Psoas muscle (tissue), 8 donors: Measurements from ENCODE around the gene OR10G2. TPM values are rescaled to one million over a fixed set of nuclear protein-coding genes. Genes with fewer than 3 reads are reported as not detected.
"Not testable (repeated sequence)": the region's sequence is repeated elsewhere in the genome, so short reads cannot be mapped to it uniquely, and the experiment has no call there.

Experiments
- ATAC-seq, 4 donors: fragments of 200-7000 bp; cut with Tn5 transposase; one replicate each; pipeline ENCODE4 v1.9.1; 2020; ENCODE audit warnings: moderate library complexity in 3 of 4, mild to moderate bottlenecking in 2 of 4
- DNase-seq, 2 donors: peaks; one replicate each; pipeline ENCODE4 v3.0.0-alpha.2; 2020
- H3K27ac ChIP-seq: fragments of 200-600 bp; one replicate; pipeline ENCODE4 v1.8.0; 2022
- H3K27me3 ChIP-seq, 3 donors: fragments of 200-600 bp in 1 of 3; one replicate each; pipeline versions ENCODE4 v1.6.1 to v1.8.0; 2013 to 2022; ENCODE audit warnings: low read length in 2 of 3, mild to moderate bottlenecking in 2 of 3, moderate library complexity in 1 of 3; ENCODE audit not compliant: insufficient read depth in 3 of 3
- H3K36me3 ChIP-seq, 2 donors: fragments of 200-600 bp in 1 of 2; one replicate each; pipeline versions ENCODE4 v1.6.1 to v1.8.0; 2013 to 2022; ENCODE audit warnings: low read depth in 1 of 2, mild to moderate bottlenecking in 1 of 2, moderate library complexity in 1 of 2; ENCODE audit not compliant: insufficient read depth in 1 of 2
- H3K4me1 ChIP-seq: fragments of 200-600 bp; one replicate; pipeline ENCODE4 v1.8.0; 2022
- H3K4me3 ChIP-seq: fragments of 200-600 bp; one replicate; pipeline ENCODE4 v1.8.0; 2022; ENCODE audit warnings: mild to moderate bottlenecking
- H3K9me3 ChIP-seq: fragments of 200-600 bp; one replicate; pipeline ENCODE4 v1.8.0; 2022
- CTCF ChIP-seq: fragments of 200-600 bp; IDR thresholded peaks from one replicate; pipeline ENCODE4 v1.8.0; 2022; ENCODE audit warnings: antibody characterized with exemption
- WGBS, 3 donors: extraction: QIAGEN DNeasy Blood & Tissue Kit; methylation state at CpG; one replicate each; pipeline versions ENCODE4 v1.1.6 to v1.1.7; 2013; 5-methylcytosine and 5-hydroxymethylcytosine counted together
- intact Hi-C, 2 donors: fragments of 100-400 bp; cut with DNase I; formaldehyde crosslinking; loops; one replicate each; pipeline versions ENCODE4 v1.11.0 to v1.14.2; 2022
- polyA plus RNA-seq, 3 donors: library from polyadenylated mRNA; stranded (reverse); fragments of 200-250 nt; gene quantifications; one replicate each; pipeline ENCODE4 v1.2.3, GENCODE V29; 2013
- total RNA-seq, 4 donors: library from RNA; stranded (reverse); fragmentation: NEBNext Ultra II Directional in 2 of 4; extraction: Animal tissue kit (Norgen Biotek cat#: 25700) in 2 of 4; gene quantifications; one replicate each; pipeline versions ENCODE4 v1.2.1 to v1.2.4, GENCODE V29; 2021 to 2023
- donor health status: healthy with polysubstance abuse.
- donor health status: DM: no; HTN: no; CAD: no; lungs with moderate emphysema.
- donor health status: Bipolar disorder and iron deficiency.
- donor health status: healthy.
- donor health status: DM: yes; HTN: yes; CAD: no.
- donor health status: DM: no; HTN: no; CAD: no.
- donor health status: DM: no; HTN: no; CAD: no.
- donor health status: DM: yes; HTN: yes; CAD: no.

Gene OR10G2
- total and polyA plus RNA-seq, 7 donors = not detected

GRCh38 chr14:21631084-21631483 lies 3.7 kb downstream of the OR10G2 start:
- intact Hi-C loops = no loop called here
- no peak for TF ChIP-seq CTCF
- H3K4me3 ChIP-seq = no peak overlapping the region
- H3K4me1 ChIP-seq = no peaks in the 10 kb centered on the region
- no peaks in the 10 kb centered on the region for H3K27me3 ChIP-seq
- no peaks in the 10 kb centered on the region for H3K36me3 ChIP-seq
- WGBS, 3 donors = 26 to 58% (median 27%) methylated on average over 3 of the region's 3 CpGs
- H3K27ac ChIP-seq = no peak overlapping the region
- no peak for DNase-seq
- ATAC-seq = no peak
- no peaks in the 10 kb centered on the region for H3K9me3 ChIP-seq

- H3K27me3 ChIP-seq, H3K36me3 ChIP-seq, DNase-seq, intact Hi-C loops, ATAC-seq, H3K4me1 ChIP-seq, H3K4me3 ChIP-seq, H3K9me3 ChIP-seq, H3K27ac ChIP-seq: not testable (repeated sequence)
- WGBS, 3 donors = 91 to 99% (median 97%) methylated on average over 1 of the region's 1 CpG
These were observed 4.2 kb downstream of the OR10G2 start for GRCh38 chr14:21630503-21630902.

- no peak for DNase-seq
- ATAC-seq = no peak
- Histone ChIP-seq H3K4me1 (no peaks in the 10 kb centered on the region), H3K36me3 (no peaks in the 10 kb centered on the region), H3K27ac (no peak overlapping the region), H3K9me3 (no peaks in the 10 kb centered on the region), H3K27me3 (no peaks in the 10 kb centered on the region), H3K4me3 (no peak overlapping the region)
- 62 to 67% (median 66%) methylated on average over 3 of the region's 3 CpGs for WGBS, 3 donors
- no peak for TF ChIP-seq CTCF
- intact Hi-C loops = no loop called here
These were observed 8.1 kb downstream of the OR10G2 start for GRCh38 chr14:21626491-21627230.

GRCh38 chr14:21617614-21618013 lies 17.1 kb downstream of the OR10G2 start:
- Histone ChIP-seq H3K4me1 (no peaks in the 10 kb centered on the region), H3K36me3 (no peaks in the 10 kb centered on the region), H3K27ac (no peak overlapping the region), H3K4me3 (no peak overlapping the region), H3K27me3 (no peaks in the 10 kb centered on the region), H3K9me3 (no peaks in the 10 kb centered on the region)
- intact Hi-C loops = no loop called here
- DNase-seq (no peak), ATAC-seq (no peak)
- WGBS, 3 donors = 73 to 78% (median 76%) methylated on average over 8 of the region's 8 CpGs
- TF ChIP-seq CTCF = no peak

- H3K9me3 ChIP-seq = no peaks in the 10 kb centered on the region
- H3K4me1 ChIP-seq = no peaks in the 10 kb centered on the region
- TF ChIP-seq CTCF = no peak
- ATAC-seq = no peak
- intact Hi-C loops = no loop called here
- H3K36me3 ChIP-seq = no peaks in the 10 kb centered on the region
- 43 to 63% (median 44%) methylated on average over 1 of the region's 1 CpG for WGBS, 3 donors
- DNase-seq = no peak
- H3K27me3 ChIP-seq = no peaks in the 10 kb centered on the region
- H3K27ac ChIP-seq = no peak overlapping the region
- H3K4me3 ChIP-seq = no peak overlapping the region
These were observed 20.5 kb downstream of the OR10G2 start for GRCh38 chr14:21614240-21614639.
